Measurements from ENCODE around the gene IFT57.

DNA sequence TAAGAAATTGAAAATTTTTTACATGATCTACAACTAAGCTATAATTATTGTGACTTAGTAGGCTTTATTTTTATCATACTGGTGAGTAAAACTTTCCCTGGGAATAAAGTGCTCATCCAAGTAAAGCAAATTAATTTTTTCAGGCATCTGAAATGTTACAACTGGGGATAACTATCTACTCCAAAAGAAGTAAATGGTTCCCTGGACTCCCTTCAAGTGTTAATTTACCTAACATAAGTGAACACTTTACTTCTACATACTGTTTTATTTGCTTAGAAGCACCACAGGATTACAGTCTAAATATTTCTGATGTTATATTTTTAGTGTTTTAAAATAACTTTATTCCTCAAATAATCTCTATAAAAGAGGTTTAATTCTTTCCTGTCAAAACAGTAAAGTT, 57.8 kb downstream of the IFT57 start:
- TF ChIP-seq EZH2 (IDR thresholded peaks at IDR 0.05; ENCODE audit: borderline replicate concordance, low read depth, low read length, severe bottlenecking) (no peak), CTCF (IDR thresholded peaks at IDR 0.05; ENCODE audit: borderline replicate concordance, extremely low read depth, low read length, poor library complexity, severe bottlenecking) (no peak)
